Islet of Langerhans (tissue), 1 donor: ENCODE data around the gene ADGRG7.
A peak's percentile ranks its signal among the peaks of the same experiment; 100 is the strongest.

Source experiments
- FAIRE-seq: peaks from one replicate; lab custom pipeline; 2011; peaks lifted over from hg19 to GRCh38; lab: Jason Lieb, UNC

Gene ADGRG7

GRCh38 chr3:100702082-100702979 lies 92.9 kb downstream of the ADGRG7 start:
- no peak for FAIRE-seq

DNA sequence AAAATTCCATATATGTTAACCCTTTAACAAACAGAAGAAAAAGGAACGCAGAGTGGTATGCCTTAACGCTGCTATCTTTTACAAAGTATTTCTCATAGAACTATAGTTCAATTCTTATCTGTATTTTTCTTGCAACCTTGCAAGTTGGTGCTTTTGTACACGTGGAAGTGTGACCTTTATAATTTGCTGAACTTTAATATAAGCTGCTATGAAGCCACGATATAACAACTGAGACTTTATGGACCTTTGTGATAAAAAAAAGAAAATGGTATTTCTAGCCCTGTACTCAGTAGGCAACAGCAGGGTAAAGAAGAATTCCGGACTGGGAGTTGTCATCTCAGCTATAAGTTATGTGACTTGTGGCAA lies 93.6 kb downstream of the ADGRG7 start:
- no peak for FAIRE-seq

- no peak for FAIRE-seq
Observed at GRCh38 chr3:100703865-100704264, 94.5 kb downstream of the ADGRG7 start.

- no peak for FAIRE-seq
Observed at GRCh38 chr3:100706365-100706764, 97.0 kb downstream of the ADGRG7 start.

DNA sequence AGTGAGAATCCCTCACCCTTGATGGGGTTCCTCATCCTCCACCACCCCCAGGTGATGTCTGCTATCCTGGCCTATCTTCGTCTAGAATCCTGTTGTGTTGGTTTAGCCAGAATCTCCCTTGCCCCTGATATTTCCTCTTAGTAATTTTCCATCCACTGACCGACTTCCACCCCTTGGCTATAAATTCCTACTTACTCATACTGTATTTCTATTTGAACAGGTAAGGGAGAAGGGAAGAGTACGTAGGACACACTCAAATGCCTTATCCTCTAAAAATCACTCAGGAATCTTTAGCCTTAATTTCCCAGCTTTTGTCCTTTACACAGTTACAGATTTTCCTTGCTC lies 99.2 kb downstream of the ADGRG7 start:
- FAIRE-seq: no peak

- peak; percentile 90 for FAIRE-seq
Observed at GRCh38 chr3:100708989-100709841, 99.8 kb downstream of the ADGRG7 start, which contains the start of gene TFG. TSS of gene TFG (plus strand) at chr3:100709494. CDS start at chr3:100713686, 4,192 bp downstream.

- FAIRE-seq: no peak
Observed at GRCh38 chr3:100709842-100710260, 100.5 kb downstream of the ADGRG7 start.

DNA sequence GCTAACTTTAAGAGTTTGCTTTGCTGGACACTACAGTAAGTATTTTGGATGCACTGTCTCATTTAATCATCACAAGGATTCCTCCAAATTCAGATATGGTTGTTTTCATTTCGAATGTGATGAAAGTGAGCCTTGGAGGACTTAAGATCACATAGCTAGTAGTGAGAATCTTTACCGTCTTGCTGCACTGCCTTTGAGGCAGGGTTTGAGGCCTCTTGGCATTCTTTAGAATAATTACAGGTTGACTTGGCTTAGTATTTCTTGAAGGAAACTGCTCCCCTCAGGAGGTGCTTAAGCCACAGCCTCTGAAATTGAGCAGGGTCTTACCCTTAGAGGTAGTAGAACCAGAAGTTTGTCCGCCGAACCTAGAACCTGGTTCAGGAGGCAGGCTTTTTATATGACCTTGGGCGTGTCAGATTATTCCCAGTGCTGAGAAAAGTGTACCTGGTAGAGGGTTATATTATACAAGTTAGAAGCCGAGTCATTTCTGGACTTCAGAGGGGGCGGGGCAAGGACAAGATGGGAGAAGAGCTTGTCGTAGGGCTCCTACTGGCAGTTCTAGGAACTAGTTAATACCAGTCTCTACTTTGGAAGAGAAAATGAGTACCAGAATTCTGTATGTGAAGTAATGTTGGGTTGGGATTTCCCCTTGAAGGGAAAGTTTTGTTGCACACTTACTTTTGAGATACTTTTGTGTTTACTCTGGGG lies 101.0 kb downstream of the ADGRG7 start:
- FAIRE-seq: no peak

GRCh38 chr3:100715176-100715575 lies 105.8 kb downstream of the ADGRG7 start:
- no peak for FAIRE-seq

DNA sequence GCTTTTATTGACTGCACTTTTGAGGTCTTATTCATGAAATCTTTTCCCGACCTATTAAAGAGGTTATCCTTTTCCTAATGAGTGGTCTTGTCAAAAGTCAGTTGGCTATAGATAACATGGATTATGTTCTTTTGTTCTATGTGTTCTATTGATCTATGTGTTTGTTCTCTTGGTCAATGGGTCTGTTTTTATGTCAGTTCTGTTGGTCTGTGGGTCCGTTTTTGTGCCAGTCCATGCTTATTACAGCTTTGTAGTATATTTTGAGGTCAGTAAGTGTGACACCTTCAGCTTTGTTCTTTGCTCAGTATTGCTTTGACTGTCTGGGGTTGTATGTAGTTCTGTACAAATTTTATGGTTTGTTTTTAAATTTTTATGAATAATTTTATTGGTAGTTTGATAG lies 107.7 kb downstream of the ADGRG7 start:
- no peak for FAIRE-seq

DNA sequence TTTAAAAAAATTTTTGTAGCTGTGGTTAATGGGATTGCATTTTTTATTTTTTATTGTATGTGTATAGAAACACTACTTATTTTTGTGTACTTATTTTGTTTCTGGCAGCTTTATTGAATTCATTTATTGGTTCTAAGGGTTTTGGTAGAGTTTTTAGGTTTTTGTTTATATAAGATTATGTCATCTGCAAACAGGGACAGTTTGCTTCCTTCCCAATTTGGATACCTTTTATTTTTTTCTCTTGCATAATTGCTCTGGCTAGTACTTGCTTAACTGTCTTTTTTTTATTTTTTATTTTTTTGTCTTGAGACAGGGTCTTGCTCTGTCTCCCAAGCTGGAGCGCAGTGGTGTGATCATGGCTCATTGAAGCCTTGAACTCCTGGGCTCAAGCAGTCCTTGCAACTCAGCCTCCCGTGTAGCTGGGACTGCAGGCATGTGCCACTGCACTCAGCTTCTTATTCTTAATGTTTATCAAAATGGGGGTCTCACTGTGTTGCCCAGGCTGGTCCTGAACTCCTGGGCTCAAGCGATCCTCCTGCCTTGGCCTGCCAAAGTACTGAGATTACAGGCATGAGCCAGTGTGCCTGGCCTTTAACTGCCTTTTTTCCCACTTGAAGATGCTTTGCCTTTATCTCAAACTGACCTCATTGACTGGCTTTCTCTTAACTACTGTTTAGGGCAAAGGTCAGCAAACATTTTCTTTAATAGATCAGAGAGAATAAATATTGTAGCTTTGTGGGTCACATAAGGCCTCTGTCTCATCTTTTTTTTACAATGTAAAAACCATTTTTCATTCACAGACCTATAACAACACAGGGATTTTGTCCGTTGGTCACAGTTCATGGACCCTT lies 108.5 kb downstream of the ADGRG7 start:
- no peak for FAIRE-seq

GRCh38 chr3:100719136-100719535 lies 109.7 kb downstream of the ADGRG7 start:
- FAIRE-seq: peak; percentile 49

DNA sequence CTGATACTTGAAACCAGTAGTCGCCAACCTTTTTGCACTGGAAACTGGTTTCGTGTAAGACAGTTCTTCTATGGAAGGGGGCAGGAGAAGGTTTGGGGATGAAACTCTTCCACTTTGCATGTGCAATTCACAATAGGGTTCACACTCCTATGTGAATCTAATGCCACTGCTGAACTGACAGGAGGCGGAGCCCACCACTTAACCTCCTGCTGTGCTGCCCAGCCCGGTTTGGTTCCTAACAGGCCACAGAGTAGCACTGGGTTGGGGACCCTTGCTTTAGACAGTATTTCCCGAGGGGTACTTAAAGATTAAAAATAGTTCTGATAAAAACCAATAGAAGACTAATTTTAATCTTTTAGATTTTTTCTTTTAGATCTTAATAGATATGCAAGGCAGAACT lies 111.0 kb downstream of the ADGRG7 start:
- FAIRE-seq: no peak

- no peak for FAIRE-seq
Observed at GRCh38 chr3:100725935-100726513, 116.6 kb downstream of the ADGRG7 start.

DNA sequence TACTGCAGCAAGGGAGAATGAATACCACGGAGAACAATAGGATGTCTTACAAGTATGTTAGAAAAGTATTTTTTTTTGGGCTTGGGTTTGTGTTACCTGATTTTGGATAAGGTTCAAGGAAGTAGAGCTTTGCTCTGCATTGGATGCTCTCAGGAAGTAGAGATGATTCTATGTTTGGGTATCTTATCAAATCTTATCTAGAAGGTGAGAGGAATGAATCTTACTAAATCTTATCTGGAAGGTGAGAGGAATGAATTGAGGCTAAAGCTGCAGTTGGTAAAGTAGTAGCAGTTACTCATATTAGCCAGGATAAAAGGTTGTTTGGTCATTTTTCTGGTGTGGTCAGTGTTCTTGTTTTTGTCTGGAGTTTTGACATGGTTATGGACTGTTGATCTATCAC lies 117.3 kb downstream of the ADGRG7 start:
- FAIRE-seq: no peak

- no peak for FAIRE-seq
Observed at GRCh38 chr3:100730524-100730923, 121.1 kb downstream of the ADGRG7 start.

- FAIRE-seq: no peak
Observed at GRCh38 chr3:100732435-100732834, 123.0 kb downstream of the ADGRG7 start.

DNA sequence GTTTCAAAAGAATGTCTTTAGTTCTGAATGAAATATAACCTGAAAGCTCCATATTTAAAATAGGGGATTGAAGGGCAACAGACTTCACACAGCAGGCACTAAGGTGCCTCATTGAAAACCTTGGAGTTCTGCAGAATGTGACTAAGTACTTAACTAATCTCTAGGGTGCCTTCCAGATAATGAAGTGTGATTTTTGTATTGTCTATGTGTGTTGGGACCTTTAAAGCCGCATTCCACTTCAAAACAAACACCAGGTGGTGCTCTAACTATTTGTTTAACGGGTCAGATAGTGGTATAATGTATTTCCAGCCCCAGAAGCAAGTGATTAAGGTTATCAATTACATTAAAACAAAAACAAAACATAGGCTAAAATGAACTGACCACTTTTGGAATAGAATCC lies 127.9 kb downstream of the ADGRG7 start:
- FAIRE-seq: no peak

DNA sequence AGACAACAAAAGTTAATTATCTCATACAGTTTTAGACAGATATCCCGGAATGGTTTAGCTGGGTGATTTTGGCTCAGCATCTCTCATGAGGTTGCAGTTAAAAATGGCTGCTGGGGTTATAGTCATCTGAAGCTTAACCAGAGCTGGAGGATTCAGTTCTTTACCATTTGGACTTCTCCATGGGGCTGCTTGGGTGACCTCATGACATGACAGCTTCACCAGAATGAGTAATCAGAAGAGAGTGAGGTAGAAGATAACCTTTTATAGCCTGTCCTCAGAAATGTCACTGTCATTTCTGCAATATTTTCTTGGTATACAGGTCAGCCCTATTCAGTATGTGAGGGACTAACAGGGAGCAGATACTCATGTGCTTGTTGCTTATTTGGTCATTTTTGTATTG lies 130.8 kb downstream of the ADGRG7 start:
- FAIRE-seq: no peak

- no peak for FAIRE-seq
Observed at GRCh38 chr3:100743535-100743934, 134.1 kb downstream of the ADGRG7 start.

DNA sequence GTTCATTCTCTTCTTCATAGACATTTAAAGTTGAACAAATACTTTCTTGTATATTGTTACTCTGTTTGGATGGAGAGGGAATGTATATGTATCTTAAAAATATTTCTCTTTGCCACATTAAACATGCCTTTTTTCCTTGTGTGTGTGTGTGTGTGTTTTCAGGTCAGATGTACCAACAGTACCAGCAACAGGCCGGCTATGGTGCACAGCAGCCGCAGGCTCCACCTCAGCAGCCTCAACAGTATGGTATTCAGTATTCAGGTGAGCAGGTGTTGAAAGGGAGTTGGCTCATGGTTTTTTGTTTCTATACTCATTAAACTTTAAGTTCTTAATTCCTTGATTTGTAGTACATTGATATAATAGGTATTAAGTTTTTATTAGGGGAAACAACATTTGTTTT lies 135.3 kb downstream of the ADGRG7 start:
- FAIRE-seq: no peak
